ENCODE measurements around the gene VSIG2. TPM values are rescaled to one million over a fixed set of nuclear protein-coding genes. Genes with fewer than 3 reads are reported as not detected.

Gene VSIG2
- total RNA-seq, 2 experiments from 2014 or later: not detected

DNA sequence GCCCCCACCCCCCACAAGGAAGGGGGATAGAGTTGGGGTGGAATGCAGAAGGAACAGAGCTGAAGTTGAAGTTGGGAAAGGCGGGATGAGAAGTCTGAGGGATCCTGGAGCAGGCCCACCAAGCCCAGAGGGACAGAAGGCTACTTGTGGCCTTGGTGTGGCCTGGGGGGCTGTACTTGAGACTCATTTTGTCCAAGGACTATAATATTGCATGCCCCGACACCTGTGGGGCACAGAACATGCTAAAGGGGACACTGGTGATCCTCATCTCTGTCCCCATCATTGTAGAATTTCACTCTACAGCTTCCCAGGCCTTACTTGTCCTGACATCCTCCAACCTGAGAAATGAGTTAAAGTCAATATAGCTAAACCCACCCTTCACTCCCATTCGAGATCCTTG, 8.8 kb upstream of the VSIG2 start:
- Mint-ChIP-seq H3K36me3 (no peaks in the 10 kb centered on the region), H3K27me3 (peaks cover 51% of the 10 kb centered on the region), H3K27ac (no peak overlapping the region), H3K4me3 (no peak overlapping the region), H3K9me3 (ENCODE audit: low read depth) (no peaks in the 10 kb centered on the region), H3K4me1 (peaks cover 19% of the 10 kb centered on the region)
- CTCF ChIA-PET: interaction anchor here (0.7 to 18.4 kb wide), 9 partner anchors 12 to 92 kb away, joined by 3 to 216 read pairs (median 4); partner anchors contain the start of gene MSANTD2
- DNase-seq (no peak), ATAC-seq (no peak)

DNA sequence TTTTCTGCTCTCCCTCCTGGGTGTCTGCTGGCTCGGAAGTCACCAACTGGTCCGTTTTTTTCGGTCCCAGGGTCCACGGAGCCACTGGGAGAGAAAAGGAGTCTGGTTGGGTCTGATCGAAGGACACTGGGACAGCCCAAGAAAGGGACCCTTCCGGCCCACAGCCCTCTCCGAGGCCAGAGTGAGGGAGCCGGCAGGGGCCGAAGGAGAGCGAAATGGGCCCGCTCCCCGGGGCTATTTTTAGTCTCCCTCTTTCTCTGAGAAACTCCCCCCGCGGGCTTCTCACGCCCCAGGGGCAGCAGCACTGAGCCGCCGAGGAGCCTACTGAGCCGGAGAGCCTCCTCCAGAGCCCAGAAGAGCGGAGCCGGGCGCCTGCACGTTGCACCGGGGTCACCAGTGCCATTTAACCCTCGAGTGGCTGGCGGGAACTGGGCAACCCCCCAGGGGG, 8.2 kb upstream of the VSIG2 start:
- H3K36me3 Mint-ChIP-seq: no peaks in the 10 kb centered on the region
- H3K4me1 Mint-ChIP-seq: peaks cover 19% of the 10 kb centered on the region
- DNase-seq (no peak), ATAC-seq (no peak)
- H3K9me3 Mint-ChIP-seq (ENCODE audit: low read depth): no peaks in the 10 kb centered on the region
- no peak overlapping the region for H3K27ac Mint-ChIP-seq
- H3K27me3 Mint-ChIP-seq: peaks cover 51% of the 10 kb centered on the region
- CTCF ChIA-PET: interaction anchor here (0.9 to 18.4 kb wide), 5 partner anchors 14 to 91 kb away, joined by 3 to 216 read pairs (median 8); partner anchors contain the start of gene MSANTD2
- no peak overlapping the region for H3K4me3 Mint-ChIP-seq

DNA sequence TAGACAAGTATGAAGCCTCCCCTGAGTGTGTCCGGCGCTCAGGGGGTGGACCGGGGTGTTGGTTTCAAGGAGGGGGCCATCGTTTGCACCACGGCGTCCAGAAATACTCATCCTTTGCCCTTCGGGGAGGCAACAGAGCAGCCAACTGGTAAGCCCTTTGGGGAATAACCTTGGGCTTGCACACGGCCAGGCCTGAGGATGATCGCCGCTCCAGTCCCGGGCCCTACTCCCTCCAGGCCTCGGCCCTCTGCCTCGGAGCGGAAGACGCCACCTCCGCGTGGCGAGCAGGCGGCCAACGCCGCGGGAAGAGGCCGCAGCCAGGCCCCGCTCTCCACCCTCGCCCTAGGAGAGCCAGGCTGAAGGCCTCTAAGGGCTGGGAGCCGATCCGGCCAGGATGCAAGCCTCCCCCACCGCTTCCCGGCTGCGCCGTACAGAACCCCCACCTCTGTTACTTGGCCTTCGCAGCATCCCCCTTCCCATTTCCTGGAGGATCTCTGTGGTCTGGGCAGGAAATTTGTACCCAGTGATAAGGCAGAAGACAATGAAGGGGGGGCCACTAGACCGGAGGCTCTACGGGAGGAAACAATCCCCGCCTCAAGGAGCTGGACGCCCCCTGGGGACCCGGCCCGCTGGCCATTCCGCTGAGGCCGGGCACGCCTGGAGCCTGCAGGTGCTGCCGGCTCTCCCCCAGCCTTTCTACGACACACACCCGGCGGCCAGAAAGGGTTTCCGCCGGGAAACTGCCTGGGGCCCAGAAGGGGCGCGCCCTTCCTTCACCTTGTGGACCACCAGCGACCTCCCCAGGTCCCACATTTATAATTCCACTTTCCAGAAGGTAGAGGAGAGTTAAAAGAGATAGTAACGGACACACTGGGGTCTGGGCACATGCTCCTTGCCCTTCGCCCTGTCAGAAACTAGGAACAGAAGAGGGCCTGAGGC, 7.5 kb upstream of the VSIG2 start:
- Mint-ChIP-seq H3K9me3 (ENCODE audit: low read depth) (no peaks in the 10 kb centered on the region), H3K27ac (no peak overlapping the region), H3K36me3 (no peaks in the 10 kb centered on the region), H3K4me3 (no peak overlapping the region), H3K4me1 (peaks cover 19% of the 10 kb centered on the region), H3K27me3 (peaks cover 53% of the 10 kb centered on the region)
- DNase-seq: no peak
- no peak for ATAC-seq
- CTCF ChIA-PET: interaction anchor here (1.2 to 18.4 kb wide), 8 partner anchors 11 to 89 kb away, joined by 4 to 216 read pairs (median 14); partner anchors contain the start of gene MSANTD2

DNA sequence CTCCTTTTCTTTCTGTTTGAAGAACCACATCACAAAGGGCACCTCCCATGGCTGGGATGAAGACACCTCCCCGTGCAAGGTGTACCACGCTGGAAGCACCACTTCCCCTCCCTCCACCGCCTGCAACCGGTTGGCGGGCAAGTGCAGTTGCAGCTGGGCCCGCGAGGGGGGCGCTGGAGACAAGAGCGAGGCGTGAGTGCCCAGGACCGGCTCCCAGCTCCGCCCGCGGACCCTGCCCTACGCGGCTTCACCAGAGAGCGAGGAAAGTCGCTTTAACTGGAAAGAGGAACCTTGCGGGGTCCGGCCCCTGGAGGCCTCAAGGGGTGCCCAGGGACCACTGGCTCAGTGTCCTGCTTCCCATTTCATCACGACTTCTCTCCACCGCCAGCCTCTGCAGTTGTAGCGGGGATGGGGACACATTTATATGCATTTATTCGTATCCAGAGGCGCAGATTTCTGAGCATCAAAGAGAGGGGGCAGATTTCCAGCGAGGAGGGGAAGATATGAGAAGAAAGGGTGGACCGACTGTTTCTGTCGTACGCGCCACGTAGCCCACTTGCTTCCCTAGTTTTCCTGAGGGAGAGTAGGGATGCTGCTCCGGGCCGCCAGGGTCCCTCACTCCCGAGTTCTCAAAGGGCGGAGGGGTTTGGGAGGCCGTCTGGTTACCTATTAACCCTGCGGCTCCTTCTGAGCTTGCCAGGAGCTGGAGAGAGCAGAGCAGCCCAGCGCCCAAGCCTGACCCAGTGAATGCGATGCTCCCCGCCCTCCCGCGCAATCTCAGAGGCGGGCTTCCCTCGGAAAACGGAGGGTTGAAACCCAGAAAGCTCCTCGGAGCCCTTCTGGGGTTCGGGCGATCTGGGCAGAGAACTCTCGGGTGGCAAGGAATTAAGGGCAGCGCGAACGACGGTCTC, 6.6 kb upstream of the VSIG2 start:
- peak; percentile 64 for ATAC-seq
- Mint-ChIP-seq H3K27me3 (peaks cover 53% of the 10 kb centered on the region), H3K4me3 (no peak overlapping the region), H3K4me1 (peaks cover 19% of the 10 kb centered on the region), H3K9me3 (ENCODE audit: low read depth) (no peaks in the 10 kb centered on the region), H3K36me3 (no peaks in the 10 kb centered on the region), H3K27ac (no peak overlapping the region)
- CTCF ChIA-PET: interaction anchor here (0.7 to 18.4 kb wide), 17 partner anchors 10 to 192 kb away, joined by 3 to 216 read pairs (median 4); partner anchors contain the start of genes MSANTD2 and TBRG1
- DNase-seq: peak; percentile 82

DNA sequence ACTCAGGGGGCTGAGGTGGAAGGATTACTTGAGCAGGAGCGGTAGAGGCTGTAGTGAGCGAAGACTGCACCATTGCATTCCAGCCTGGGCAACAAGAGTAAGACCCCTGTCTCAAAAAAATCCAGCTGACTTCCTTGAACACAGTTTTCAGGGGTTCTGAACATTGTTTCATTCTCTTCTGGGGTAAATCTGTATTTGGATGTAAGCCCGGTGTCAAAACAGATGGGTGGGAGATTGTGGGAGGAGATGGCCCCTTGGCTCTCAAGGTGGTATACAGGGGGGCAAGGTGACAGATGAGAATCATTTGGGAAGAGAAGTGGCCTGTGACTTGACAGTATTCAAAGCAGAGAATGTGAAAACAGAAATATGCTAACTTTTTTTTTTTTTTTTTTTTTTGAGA, 5.3 kb upstream of the VSIG2 start:
- CTCF ChIA-PET: interaction anchor here (1.9 to 18.4 kb wide), 5 partner anchors 11 to 87 kb away, joined by 5 to 216 read pairs (median 19); partner anchors contain the start of genes MSANTD2 and NRGN
- ATAC-seq (no peak), DNase-seq (no peak)
- Mint-ChIP-seq H3K4me1 (peaks cover 18% of the 10 kb centered on the region), H3K4me3 (no peak overlapping the region), H3K27ac (no peak overlapping the region), H3K36me3 (no peaks in the 10 kb centered on the region), H3K27me3 (peaks cover 53% of the 10 kb centered on the region), H3K9me3 (ENCODE audit: low read depth) (no peaks in the 10 kb centered on the region)

DNA sequence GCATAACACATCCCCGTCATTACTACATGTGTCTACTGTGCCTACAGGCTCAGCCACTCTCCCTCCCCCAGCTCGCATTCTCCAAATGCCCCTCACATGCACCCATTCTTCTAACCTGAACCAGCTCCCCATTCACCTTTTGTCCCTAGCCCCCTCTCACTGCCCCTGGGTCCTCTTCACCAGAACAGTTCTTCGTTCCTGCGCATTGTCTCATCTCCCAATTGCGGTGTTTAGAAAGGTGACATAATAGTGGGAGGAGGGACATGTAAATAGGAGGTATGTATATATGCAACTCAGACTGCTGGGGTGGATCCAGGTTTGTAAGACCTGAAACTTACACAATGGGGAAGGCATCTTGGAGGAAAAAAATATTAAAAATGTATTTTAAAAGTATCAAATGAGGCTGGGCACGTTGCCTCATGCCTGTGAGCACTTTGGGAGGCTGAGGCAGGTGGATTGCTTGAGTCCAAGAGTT, 4.7 kb upstream of the VSIG2 start:
- ATAC-seq: no peak
- Mint-ChIP-seq H3K36me3 (no peaks in the 10 kb centered on the region), H3K27me3 (peaks cover 53% of the 10 kb centered on the region), H3K4me3 (no peak overlapping the region), H3K27ac (no peak overlapping the region), H3K9me3 (ENCODE audit: low read depth) (no peaks in the 10 kb centered on the region), H3K4me1 (peaks cover 16% of the 10 kb centered on the region)
- CTCF ChIA-PET: interaction anchor here (1.0 to 18.4 kb wide), 6 partner anchors 8 to 86 kb away, joined by 3 to 216 read pairs (median 13); partner anchors contain the start of genes MSANTD2 and NRGN
- DNase-seq: no peak

DNA sequence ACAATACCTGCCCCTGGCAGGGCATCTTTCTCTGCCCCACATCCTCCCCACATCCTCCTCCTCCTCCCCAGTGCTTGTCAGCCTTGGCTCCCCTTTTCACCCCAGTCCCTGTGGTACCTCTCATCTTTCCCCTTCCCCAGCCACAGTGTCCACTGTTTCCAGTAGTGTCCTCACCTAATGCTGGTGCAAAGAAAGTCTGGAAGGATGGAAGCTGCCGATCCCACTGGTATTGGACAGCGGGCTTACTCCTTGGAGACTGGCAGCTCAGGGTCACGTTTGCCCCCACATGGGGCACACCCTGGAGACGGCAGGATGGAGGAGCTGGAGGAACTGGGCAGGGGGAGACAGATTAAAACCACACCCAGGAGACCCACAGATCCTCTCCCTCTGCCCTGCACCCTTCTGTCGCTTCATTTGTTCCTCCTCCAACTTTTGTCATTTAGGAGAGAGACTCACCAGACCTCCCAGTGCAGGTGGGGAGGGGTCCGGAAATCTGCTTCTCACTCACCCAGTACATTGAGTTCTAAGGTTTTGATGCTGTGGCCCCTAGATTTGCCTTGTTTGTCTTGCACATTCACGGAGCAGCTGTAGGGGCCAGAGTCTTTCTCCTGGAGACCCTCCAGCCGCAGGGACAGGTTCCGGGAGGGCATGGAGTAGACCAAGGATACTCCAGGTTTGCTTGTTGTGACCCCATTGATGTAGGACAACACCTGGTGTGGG, 4.1 kb upstream of the VSIG2 start:
- H3K9me3 Mint-ChIP-seq (ENCODE audit: low read depth): no peaks in the 10 kb centered on the region
- H3K4me1 Mint-ChIP-seq: peaks cover 11% of the 10 kb centered on the region
- ATAC-seq: no peak
- peaks cover 47% of the 10 kb centered on the region for H3K27me3 Mint-ChIP-seq
- H3K27ac Mint-ChIP-seq: no peak overlapping the region
- H3K4me3 Mint-ChIP-seq: no peak overlapping the region
- CTCF ChIA-PET: interaction anchor here (1.0 to 18.4 kb wide), 6 partner anchors 8 to 86 kb away, joined by 3 to 216 read pairs (median 13); partner anchors contain the start of genes MSANTD2 and NRGN
- no peak for DNase-seq
- no peaks in the 10 kb centered on the region for H3K36me3 Mint-ChIP-seq

DNA sequence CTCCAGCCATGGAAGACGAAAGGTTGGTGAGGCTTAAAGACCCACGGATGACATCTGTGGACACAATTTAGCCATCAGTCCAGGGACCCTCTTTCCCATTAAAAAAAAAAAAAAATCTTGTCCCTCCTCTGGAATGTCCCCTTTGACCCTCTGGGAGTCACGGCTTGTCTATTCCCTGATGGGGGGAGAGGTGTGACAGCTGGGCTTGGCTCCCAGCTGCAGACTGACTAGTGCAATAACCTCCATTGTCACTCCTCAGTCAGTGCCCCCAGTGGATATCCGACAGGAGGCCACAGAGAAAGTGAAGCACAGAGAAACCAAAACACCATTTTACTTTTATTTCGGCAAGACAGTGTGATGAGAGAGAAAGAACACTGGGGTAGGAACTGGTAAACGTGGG, 2.7 kb upstream of the VSIG2 start:
- Mint-ChIP-seq H3K4me3 (no peak overlapping the region), H3K27ac (no peak overlapping the region), H3K27me3 (peaks cover 36% of the 10 kb centered on the region), H3K36me3 (no peaks in the 10 kb centered on the region), H3K9me3 (ENCODE audit: low read depth) (no peaks in the 10 kb centered on the region), H3K4me1 (peaks cover 14% of the 10 kb centered on the region)
- DNase-seq (no peak), ATAC-seq (no peak)
- CTCF ChIA-PET: interaction anchor here (18.4 kb wide), 1 partner anchor 41 kb away, joined by 216 read pairs; the partner anchor contains the start of gene MSANTD2

DNA sequence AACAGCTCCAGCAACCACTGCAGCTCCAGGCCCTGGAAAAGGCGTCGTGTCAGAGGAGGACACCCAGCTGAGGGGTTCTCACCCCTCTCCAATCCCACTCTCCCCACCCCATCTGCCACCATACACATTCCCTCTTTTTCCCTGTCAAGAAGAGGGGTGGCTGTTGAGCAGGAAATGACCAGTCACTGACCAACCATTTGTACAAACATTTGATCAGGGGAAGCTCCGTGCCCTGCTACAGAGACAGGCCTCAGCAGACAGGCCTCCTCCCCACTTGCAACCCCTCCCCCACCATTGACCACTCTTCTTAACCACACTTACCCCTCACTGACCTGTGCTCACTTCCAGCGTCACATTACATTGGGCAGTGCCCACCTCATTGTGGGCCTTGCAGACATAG, 2.3 kb upstream of the VSIG2 start:
- ATAC-seq (no peak), DNase-seq (no peak)
- Mint-ChIP-seq H3K27ac (no peak overlapping the region), H3K9me3 (ENCODE audit: low read depth) (no peaks in the 10 kb centered on the region), H3K36me3 (no peaks in the 10 kb centered on the region), H3K27me3 (peaks cover 37% of the 10 kb centered on the region), H3K4me1 (peaks cover 14% of the 10 kb centered on the region), H3K4me3 (no peak overlapping the region)
- CTCF ChIA-PET: interaction anchor here (1.2 to 18.4 kb wide), 2 partner anchors 42 to 116 kb away, joined by 3 to 216 read pairs; partner anchors contain the start of gene MSANTD2

DNA sequence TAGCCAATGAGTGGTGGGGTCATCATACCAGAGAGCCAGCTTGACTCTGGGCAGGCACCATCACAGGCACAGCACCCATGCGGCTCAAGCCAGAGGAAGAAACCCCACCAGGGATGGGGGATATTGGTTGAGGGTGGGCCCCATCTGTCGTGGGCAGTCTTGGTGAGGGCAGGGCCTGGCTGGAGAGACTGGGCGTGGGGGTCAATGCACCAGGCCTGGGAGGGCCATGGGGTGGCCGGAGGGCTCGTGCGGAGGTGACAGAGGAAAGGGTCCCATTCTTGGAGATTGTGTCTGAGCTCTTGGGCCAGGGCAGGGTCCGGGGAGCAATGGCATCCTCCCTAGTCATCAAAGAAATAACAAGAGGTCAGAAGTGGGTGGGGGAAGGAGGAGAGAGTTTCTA, 1.6 kb upstream of the VSIG2 start:
- CTCF ChIA-PET: interaction anchor here (1.1 to 18.4 kb wide), 3 partner anchors 42 to 115 kb away, joined by 3 to 216 read pairs (median 4); partner anchors contain the start of gene MSANTD2
- H3K4me1 Mint-ChIP-seq: peaks cover 11% of the 10 kb centered on the region
- ATAC-seq (no peak), DNase-seq (no peak)
- peaks cover 36% of the 10 kb centered on the region for H3K27me3 Mint-ChIP-seq
- H3K36me3 Mint-ChIP-seq: no peaks in the 10 kb centered on the region
- no peaks in the 10 kb centered on the region for H3K9me3 Mint-ChIP-seq (ENCODE audit: low read depth)
- H3K27ac Mint-ChIP-seq: no peak overlapping the region
- H3K4me3 Mint-ChIP-seq: no peak overlapping the region

DNA sequence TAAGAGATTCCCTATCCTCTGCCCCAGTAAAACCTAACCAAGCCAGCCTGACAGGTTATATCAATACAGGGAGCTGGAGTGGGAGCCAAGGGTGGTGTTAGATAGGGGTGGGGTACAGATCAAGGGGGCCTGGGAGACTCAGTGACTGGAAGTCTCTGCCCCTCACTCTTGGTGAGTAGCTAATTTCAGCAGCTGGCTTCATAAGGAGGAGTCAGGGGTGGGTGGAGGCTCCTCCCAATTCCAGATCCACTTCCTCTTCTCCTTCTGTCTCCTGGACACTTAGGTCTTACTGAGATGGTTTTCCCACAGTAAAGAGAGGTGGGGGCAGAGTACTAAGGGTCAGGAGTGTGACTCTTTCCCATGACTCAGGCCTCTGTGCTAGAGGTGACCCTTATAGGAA, 1.1 kb upstream of the VSIG2 start:
- peaks cover 7% of the 10 kb centered on the region for H3K4me1 Mint-ChIP-seq
- H3K27me3 Mint-ChIP-seq: peaks cover 32% of the 10 kb centered on the region
- no peaks in the 10 kb centered on the region for H3K9me3 Mint-ChIP-seq (ENCODE audit: low read depth)
- DNase-seq (no peak), ATAC-seq (no peak)
- CTCF ChIA-PET: interaction anchor here (1.0 to 18.4 kb wide), 5 partner anchors 10 to 115 kb away, joined by 3 to 216 read pairs (median 4); partner anchors contain the start of gene MSANTD2
- H3K27ac Mint-ChIP-seq: no peak overlapping the region
- no peaks in the 10 kb centered on the region for H3K36me3 Mint-ChIP-seq
- H3K4me3 Mint-ChIP-seq: no peak overlapping the region
